Liver (tissue), 3 donors: ENCODE data around the gene NUDT5.

Experiments
- EGR1 ChIP-seq, 2 donors: IDR thresholded peaks; 2 replicates each; pipeline ENCODE4 v1.6.1; 2016 to 2018; ENCODE audit warnings: antibody characterized with exemption in 2 of 2, low read depth in 2 of 2
- TF ChIP-seq, protein P1 (sequence below): fragments of 150-350 bp; IDR thresholded peaks from 2 replicates; pipeline ENCODE4 v1.5.1; 2017; ENCODE audit warnings: improper control_type of control experiment, low read depth, low read length; ENCODE audit not compliant: missing input control
- donor health status: healthy.
- donor health status: healthy.

DNA sequence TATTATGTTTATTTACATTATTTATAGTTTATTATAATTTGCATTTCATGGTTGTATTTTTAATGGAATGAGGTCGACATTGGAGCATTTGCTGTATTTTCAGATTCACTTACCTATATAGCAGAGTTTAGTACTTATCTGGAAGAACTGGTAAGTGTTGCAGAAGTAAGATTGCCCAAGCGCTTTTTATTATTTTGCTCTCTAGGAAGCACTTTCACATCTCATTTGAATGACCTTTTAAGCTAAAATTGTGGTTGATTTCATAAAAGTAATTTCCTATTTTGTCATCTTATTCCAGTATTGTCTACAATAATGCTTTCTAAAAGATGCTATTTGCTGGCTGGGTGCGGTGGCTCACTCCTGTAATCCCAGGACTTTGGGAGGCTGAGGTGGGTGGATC, 37.6 kb downstream of the NUDT5 start:
- TF ChIP-seq, protein P1, sequence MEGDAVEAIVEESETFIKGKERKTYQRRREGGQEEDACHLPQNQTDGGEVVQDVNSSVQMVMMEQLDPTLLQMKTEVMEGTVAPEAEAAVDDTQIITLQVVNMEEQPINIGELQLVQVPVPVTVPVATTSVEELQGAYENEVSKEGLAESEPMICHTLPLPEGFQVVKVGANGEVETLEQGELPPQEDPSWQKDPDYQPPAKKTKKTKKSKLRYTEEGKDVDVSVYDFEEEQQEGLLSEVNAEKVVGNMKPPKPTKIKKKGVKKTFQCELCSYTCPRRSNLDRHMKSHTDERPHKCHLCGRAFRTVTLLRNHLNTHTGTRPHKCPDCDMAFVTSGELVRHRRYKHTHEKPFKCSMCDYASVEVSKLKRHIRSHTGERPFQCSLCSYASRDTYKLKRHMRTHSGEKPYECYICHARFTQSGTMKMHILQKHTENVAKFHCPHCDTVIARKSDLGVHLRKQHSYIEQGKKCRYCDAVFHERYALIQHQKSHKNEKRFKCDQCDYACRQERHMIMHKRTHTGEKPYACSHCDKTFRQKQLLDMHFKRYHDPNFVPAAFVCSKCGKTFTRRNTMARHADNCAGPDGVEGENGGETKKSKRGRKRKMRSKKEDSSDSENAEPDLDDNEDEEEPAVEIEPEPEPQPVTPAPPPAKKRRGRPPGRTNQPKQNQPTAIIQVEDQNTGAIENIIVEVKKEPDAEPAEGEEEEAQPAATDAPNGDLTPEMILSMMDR = no peak
- no peak for TF ChIP-seq EGR1 (IDR thresholded peaks at IDR 0.05; ENCODE audit: low read depth in 2 of 2)
